Measurements from ENCODE around the gene MNS1. TPM values are rescaled to one million over a fixed set of nuclear protein-coding genes. Genes with fewer than 3 reads are reported as not detected.

MNS1 gene
- total RNA-seq: 1 to 10 TPM in 1 of 2 donors, under 1 TPM in 1; 0.58 to 2.8 TPM

- Histone ChIP-seq H3K4me1 (no peaks in the 10 kb centered on the region), H3K9me3 (no peaks in the 10 kb centered on the region), H3K4me3 (peak within 1 kb of the TSS; percentile 34), H3K36me3 (no peaks in the 10 kb centered on the region), H3K9ac (ENCODE audit: low read depth in 2 of 2, low read length in 2 of 2) (peak within 1 kb of the TSS in 1 of 2 donors; percentile 68), H3K27ac (no peak within 1 kb of the TSS), H3K27me3 (no peaks in the 10 kb centered on the region)
- peak; percentile 92 for DNase-seq
- intact Hi-C loops (cut with DNase I): no loop called here
- no peak for TF ChIP-seq CTCF (IDR thresholded peaks at IDR 0.05)
Measured at GRCh38 chr15:56464893-56465520, at the start of gene MNS1. Gene MNS1, minus strand, starts transcription at chr15:56465137. Its CDS starts 165 bp downstream, at chr15:56464972.

GRCh38 chr15:56496635-56497034 is 31.7 kb upstream of the MNS1 start:
- TF ChIP-seq CTCF (IDR thresholded peaks at IDR 0.05): peak; percentile 59
- intact Hi-C loops (cut with DNase I): loop anchor here (5.0 to 10.0 kb wide), 4 partner anchors 368 to 811 kb away; no protein-coding TSS in a partner anchor
- DNase-seq: no peak
- H3K4me3 ChIP-seq: no peak overlapping the region
- no peaks in the 10 kb centered on the region for H3K36me3 ChIP-seq
- no peaks in the 10 kb centered on the region for H3K4me1 ChIP-seq
- no peak overlapping the region for H3K9ac ChIP-seq (ENCODE audit: low read depth in 2 of 2, low read length in 2 of 2)
- no peak overlapping the region for H3K27ac ChIP-seq
- H3K27me3 ChIP-seq: no peaks in the 10 kb centered on the region
- H3K9me3 ChIP-seq: no peaks in the 10 kb centered on the region

- H3K27me3 ChIP-seq: no peaks in the 10 kb centered on the region
- H3K9ac ChIP-seq (ENCODE audit: low read depth in 2 of 2, low read length in 2 of 2): no peak overlapping the region
- TF ChIP-seq CTCF (IDR thresholded peaks at IDR 0.05): no peak
- no peak for DNase-seq
- H3K4me3 ChIP-seq: no peak overlapping the region
- H3K9me3 ChIP-seq: no peaks in the 10 kb centered on the region
- H3K36me3 ChIP-seq: no peaks in the 10 kb centered on the region
- intact Hi-C loops (cut with DNase I): loop anchor here (5.0 to 10.0 kb wide), 4 partner anchors 369 to 812 kb away; no protein-coding TSS in a partner anchor
- no peaks in the 10 kb centered on the region for H3K4me1 ChIP-seq
- no peak overlapping the region for H3K27ac ChIP-seq
Measured at GRCh38 chr15:56495533-56495932, 30.6 kb upstream of the MNS1 start.

GRCh38 chr15:56495053-56495452 is 30.1 kb upstream of the MNS1 start:
- DNase-seq: peak; percentile 57
- no peak for TF ChIP-seq CTCF (IDR thresholded peaks at IDR 0.05)
- peak overlapping the region in 1 of 2 donors; percentile 12 for H3K9ac ChIP-seq (ENCODE audit: low read depth in 2 of 2, low read length in 2 of 2)
- H3K9me3 ChIP-seq: no peaks in the 10 kb centered on the region
- no peaks in the 10 kb centered on the region for H3K27me3 ChIP-seq
- no peaks in the 10 kb centered on the region for H3K4me1 ChIP-seq
- no peaks in the 10 kb centered on the region for H3K36me3 ChIP-seq
- no peak overlapping the region for H3K4me3 ChIP-seq
- intact Hi-C loops (cut with DNase I): loop anchor here (5.0 to 10.0 kb wide), 4 partner anchors 370 to 812 kb away; no protein-coding TSS in a partner anchor
- H3K27ac ChIP-seq: no peak overlapping the region

- Histone ChIP-seq H3K9ac (ENCODE audit: low read depth in 2 of 2, low read length in 2 of 2) (no peak overlapping the region), H3K27ac (no peak overlapping the region), H3K9me3 (no peaks in the 10 kb centered on the region), H3K4me3 (no peak overlapping the region), H3K4me1 (no peaks in the 10 kb centered on the region), H3K36me3 (no peaks in the 10 kb centered on the region), H3K27me3 (no peaks in the 10 kb centered on the region)
- intact Hi-C loops (cut with DNase I): loop anchor here (10.0 kb wide), 3 partner anchors 372 to 722 kb away; no protein-coding TSS in a partner anchor
- no peak for DNase-seq
- no peak for TF ChIP-seq CTCF (IDR thresholded peaks at IDR 0.05)
Measured at GRCh38 chr15:56492791-56493555, 28.0 kb upstream of the MNS1 start.

Data from colonic mucosa (tissue), 4 donors.